Colon (tissue), 2 donors: ENCODE results near the gene C1orf53.

Source experiments
- FAIRE-seq: peaks from 2 replicates; lab custom pipeline; 2012; peaks lifted over from hg19 to GRCh38; lab: Jason Lieb, UNC
- donor health status: control.
- donor health status: control.

C1orf53 gene

GRCh38 chr1:197908716-197909220, 6.3 kb downstream of the C1orf53 start:
- FAIRE-seq, result no peak

- no peak for FAIRE-seq
These were observed 7.0 kb downstream of the C1orf53 start for GRCh38 chr1:197909384-197909783.

- FAIRE-seq, result no peak
These were observed 7.9 kb downstream of the C1orf53 start for GRCh38 chr1:197910120-197910991.

GRCh38 chr1:197911111-197911856, 8.9 kb downstream of the C1orf53 start:
- no peak for FAIRE-seq

GRCh38 chr1:197911857-197912696, 9.6 kb downstream of the C1orf53 start:
- FAIRE-seq, result no peak

GRCh38 chr1:197912739-197913494, 10.5 kb downstream of the C1orf53 start:
- no peak for FAIRE-seq

- FAIRE-seq, result no peak
These were observed 11.3 kb downstream of the C1orf53 start for GRCh38 chr1:197913495-197914276.

GRCh38 chr1:197914510-197914909, 12.1 kb downstream of the C1orf53 start:
- no peak for FAIRE-seq

GRCh38 chr1:197915260-197915861, 12.9 kb downstream of the C1orf53 start:
- no peak for FAIRE-seq

- FAIRE-seq, result no peak
These were observed 13.6 kb downstream of the C1orf53 start for GRCh38 chr1:197915862-197916499.

- no peak for FAIRE-seq
These were observed 14.1 kb downstream of the C1orf53 start for GRCh38 chr1:197916500-197916983.

GRCh38 chr1:197917805-197918651, 15.6 kb downstream of the C1orf53 start:
- FAIRE-seq, result no peak

GRCh38 chr1:197918807-197919345, 16.4 kb downstream of the C1orf53 start:
- no peak for FAIRE-seq

GRCh38 chr1:197919346-197920066, 17.1 kb downstream of the C1orf53 start:
- no peak for FAIRE-seq

- FAIRE-seq, result no peak
These were observed 17.6 kb downstream of the C1orf53 start for GRCh38 chr1:197920067-197920396.

- FAIRE-seq, result no peak
These were observed 18.1 kb downstream of the C1orf53 start for GRCh38 chr1:197920414-197921117.
